Breast epithelium (tissue), 4 donors: Measurements from ENCODE around the gene ZBED4. TPM values are rescaled to one million over a fixed set of nuclear protein-coding genes. Genes with fewer than 3 reads are reported as not detected.

Experiments
- DNase-seq, 2 donors: peaks; one replicate each; pipeline ENCODE4 v3.0.0-alpha.2; 2019; ENCODE audit warnings: low spot score in 2 of 2
- H3K27ac ChIP-seq, 2 donors: fragments of 200-600 bp; sonication (generic) in 1 of 2; one replicate each; pipeline ENCODE4 v1.5.1; 2016 to 2019; ENCODE audit warnings: mild to moderate bottlenecking in 1 of 2
- H3K27me3 ChIP-seq, 2 donors: fragments of 200-600 bp; sonication (generic) in 1 of 2; one replicate each; pipeline versions ENCODE4 v1.5.1 to v1.6.0; 2017 to 2019; ENCODE audit warnings: control low read depth in 1 of 2, mild to moderate bottlenecking in 1 of 2
- H3K36me3 ChIP-seq: fragments of 200-600 bp; one replicate; pipeline ENCODE4 v1.5.1; 2019
- H3K4me1 ChIP-seq, 2 donors: fragments of 200-600 bp; sonication (generic); one replicate each; pipeline ENCODE4 v1.5.1; 2016 to 2019; ENCODE audit warnings: control low read depth in 1 of 2
- H3K4me3 ChIP-seq, 3 donors: fragments of 200-600 bp; sonication (generic); 1 replicate in 2 of 3; 2 replicates in 1 of 3; pipeline ENCODE4 v1.5.1; 2016 to 2019; ENCODE audit warnings: mild to moderate bottlenecking in 3 of 3, moderate library complexity in 2 of 3
- H3K9me3 ChIP-seq, 2 donors: fragments of 200-600 bp; sonication (generic) in 1 of 2; one replicate each; pipeline ENCODE4 v1.5.1; 2016 to 2019; ENCODE audit warnings: control low read depth in 1 of 2
- CTCF ChIP-seq, 3 donors: fragments of 450-650 bp; IDR thresholded peaks; one replicate each; pipeline ENCODE4 v1.5.1; 2016 to 2017; ENCODE audit warnings: antibody characterized with exemption in 3 of 3, mild to moderate bottlenecking in 3 of 3, moderate library complexity in 3 of 3
- POLR2A ChIP-seq: fragments of 450-650 bp; IDR thresholded peaks from one replicate; pipeline ENCODE4 v1.6.1; 2016; ENCODE audit warnings: antibody characterized with exemption, mild to moderate bottlenecking, moderate library complexity
- POLR2AphosphoS5 ChIP-seq, 3 donors: sonication (generic); formaldehyde crosslinking; IDR thresholded peaks; one replicate each; pipeline ENCODE4 v1.6.1; 2017; ENCODE audit warnings: antibody characterized with exemption in 3 of 3
- intact Hi-C: fragments of 100-400 bp; cut with DNase I; formaldehyde crosslinking; loops from one replicate; pipeline ENCODE4 v1.15.1; 2023; ENCODE audit warnings: low total_unique reads
- total RNA-seq, 3 donors: library from RNA; depleted of rRNA; stranded (reverse); fragments of >200 nt; gene quantifications; one replicate each; pipeline ENCODE4 v1.1.0, GENCODE V29; 2016

The ZBED4 gene
- total RNA-seq, 3 donors from 2014 or later: 7.5 to 11.3 (median 10.5) TPM

DNA sequence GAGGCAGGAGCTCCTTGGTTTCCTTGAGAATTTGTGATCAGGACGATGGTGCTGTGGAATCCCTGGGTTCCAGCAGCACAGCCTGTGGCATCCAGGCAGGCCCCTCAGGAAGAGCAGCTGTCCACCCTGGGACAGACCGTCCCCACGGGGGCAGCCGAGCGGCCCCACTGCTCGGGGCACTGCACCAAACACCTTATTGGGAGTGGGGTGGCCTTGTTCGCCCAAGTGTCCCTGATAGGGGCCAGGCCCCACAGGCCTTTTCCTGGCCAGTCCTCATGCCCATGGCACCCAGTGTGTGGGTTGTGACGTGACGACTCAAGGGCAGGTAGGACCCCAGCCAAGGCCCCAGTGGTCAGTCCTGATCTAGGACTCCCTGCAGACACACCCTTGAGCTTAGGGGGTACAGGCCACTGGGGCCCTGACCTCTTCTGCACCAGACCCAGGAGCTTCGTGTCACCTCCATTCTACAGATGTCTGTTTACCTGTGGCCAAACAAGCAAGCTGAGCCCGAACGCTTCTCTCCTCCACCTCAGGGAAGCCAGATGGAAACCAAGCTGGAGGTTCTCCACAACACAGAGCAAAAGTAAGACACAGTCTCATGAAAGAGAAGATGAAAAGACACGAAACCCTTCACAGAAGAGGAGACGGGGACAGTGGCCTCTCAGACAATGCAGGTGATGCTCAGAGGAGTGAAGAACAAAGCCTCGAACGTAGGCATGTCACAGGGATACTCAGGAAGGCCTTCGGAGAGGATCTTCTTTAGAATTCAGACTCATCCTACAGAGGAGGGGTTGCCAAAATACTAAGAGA, 24.4 kb upstream of the ZBED4 start:
- no peak for DNase-seq
- intact Hi-C loops: no loop called here
- TF ChIP-seq POLR2AphosphoS5 (IDR thresholded peaks at IDR 0.05): no peak

GRCh38 chr22:49833340-49834007, 20.2 kb upstream of the ZBED4 start:
- DNase-seq: peak in 1 of 2 donors; percentile 80
- Histone ChIP-seq H3K4me3 (no peak overlapping the region), H3K36me3 (no peaks in the 10 kb centered on the region), H3K27ac (peak overlapping the region; percentile 65 to 76), H3K27me3 (no peaks in the 10 kb centered on the region), H3K9me3 (peaks cover 0 to 4% of the 10 kb centered on the region in 2 donors), H3K4me1 (no peaks in the 10 kb centered on the region)
- intact Hi-C loops: no loop called here
- TF ChIP-seq POLR2A (no peak), POLR2AphosphoS5 (IDR thresholded peaks at IDR 0.05) (peak in 1 of 3 donors; percentile 65), CTCF (IDR thresholded peaks at IDR 0.05) (no peak)

More for the DNA sequence above, 24.4 kb upstream of the ZBED4 start:
- Histone ChIP-seq H3K27ac (no peak overlapping the region), H3K27me3 (no peaks in the 10 kb centered on the region), H3K4me1 (peaks cover 10 to 20% of the 10 kb centered on the region in 2 donors), H3K9me3 (peaks cover 0 to 4% of the 10 kb centered on the region in 2 donors), H3K36me3 (no peaks in the 10 kb centered on the region), H3K4me3 (no peak overlapping the region)

GRCh38 chr22:49838771-49839717, 14.6 kb upstream of the ZBED4 start:
- DNase-seq: no peak
- H3K36me3 ChIP-seq: no peaks in the 10 kb centered on the region
- intact Hi-C loops: no loop called here
- H3K9me3 ChIP-seq: no peaks in the 10 kb centered on the region
- no peaks in the 10 kb centered on the region for H3K4me1 ChIP-seq
- no peak overlapping the region for H3K4me3 ChIP-seq
- no peaks in the 10 kb centered on the region for H3K27me3 ChIP-seq
- TF ChIP-seq CTCF (IDR thresholded peaks at IDR 0.05) (no peak), POLR2AphosphoS5 (IDR thresholded peaks at IDR 0.05) (no peak), POLR2A (no peak)
- no peak overlapping the region for H3K27ac ChIP-seq

DNA sequence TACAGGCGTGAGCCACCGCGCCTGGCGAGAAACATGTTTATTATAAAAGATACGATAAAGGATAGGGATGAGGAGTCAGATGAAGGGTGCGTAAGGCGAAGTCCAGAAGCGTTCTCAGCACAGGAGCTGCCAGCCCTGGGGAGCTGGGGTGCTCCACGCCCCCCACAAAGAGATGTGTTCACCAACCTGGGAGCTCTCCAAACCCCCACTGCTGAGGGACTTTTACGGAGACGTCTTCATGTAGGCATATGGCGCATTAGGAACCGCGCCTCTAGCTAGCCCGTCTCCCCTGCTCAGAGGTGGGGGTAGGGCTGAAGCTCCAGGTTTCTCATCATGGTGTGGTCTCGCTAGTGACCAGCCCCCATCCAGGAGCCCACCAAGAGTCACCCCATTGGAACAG, 8.4 kb upstream of the ZBED4 start:
- peaks cover 6 to 26% of the 10 kb centered on the region in 2 donors for H3K27me3 ChIP-seq
- no peak for DNase-seq
- H3K4me1 ChIP-seq: peaks cover 10 to 11% of the 10 kb centered on the region in 2 donors
- no peak for TF ChIP-seq POLR2AphosphoS5 (IDR thresholded peaks at IDR 0.05)
- no peak for TF ChIP-seq POLR2A
- TF ChIP-seq CTCF (IDR thresholded peaks at IDR 0.05): no peak
- H3K4me3 ChIP-seq: no peak overlapping the region
- intact Hi-C loops: no loop called here
- no peaks in the 10 kb centered on the region for H3K9me3 ChIP-seq
- no peak overlapping the region for H3K27ac ChIP-seq
- no peaks in the 10 kb centered on the region for H3K36me3 ChIP-seq

DNA sequence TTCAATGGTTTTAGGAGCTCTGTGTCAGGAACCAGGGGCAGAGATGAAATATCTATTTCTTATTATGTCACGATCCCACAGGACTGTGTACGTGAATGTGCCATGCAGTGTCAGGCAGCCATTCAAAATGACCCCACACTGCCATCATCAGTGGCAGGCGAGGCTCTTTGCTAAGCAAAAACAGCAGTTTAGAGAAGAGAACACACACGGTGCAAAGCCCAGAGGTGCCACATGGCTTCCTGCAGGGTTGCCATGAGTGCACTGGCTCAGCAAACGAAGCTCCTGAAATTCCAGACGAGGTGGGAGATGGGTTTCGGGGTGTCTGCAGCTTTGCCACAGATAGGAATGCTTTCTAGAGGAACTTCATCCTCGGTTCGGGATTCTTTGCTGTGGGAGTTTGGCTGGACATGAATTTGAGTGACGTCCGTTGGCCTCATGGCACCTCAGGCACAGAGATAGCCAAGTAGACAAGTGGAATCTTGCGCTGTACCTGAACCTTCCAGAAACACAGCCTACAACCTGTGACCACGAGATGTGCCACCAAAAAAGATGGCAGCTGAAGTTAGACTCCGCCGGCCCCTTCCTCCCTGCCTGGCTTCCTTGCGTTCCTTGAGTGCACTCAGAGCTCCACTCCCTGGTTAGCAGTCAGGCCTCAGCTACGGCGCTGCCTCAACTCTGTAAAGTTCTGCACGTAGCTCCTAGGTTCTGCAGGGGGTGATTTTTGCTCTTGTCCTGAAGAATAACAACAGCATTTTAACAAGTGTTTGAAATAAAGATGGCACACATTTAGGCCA, 7.8 kb upstream of the ZBED4 start:
- DNase-seq: peak in 1 of 2 donors; percentile 44
- Histone ChIP-seq H3K27me3 (peaks cover 6 to 27% of the 10 kb centered on the region in 2 donors), H3K4me3 (no peak overlapping the region), H3K4me1 (peaks cover 10 to 11% of the 10 kb centered on the region in 2 donors), H3K9me3 (no peaks in the 10 kb centered on the region), H3K27ac (no peak overlapping the region), H3K36me3 (no peaks in the 10 kb centered on the region)
- intact Hi-C loops: no loop called here
- TF ChIP-seq CTCF (IDR thresholded peaks at IDR 0.05): no peak
- TF ChIP-seq POLR2AphosphoS5 (IDR thresholded peaks at IDR 0.05): no peak
- no peak for TF ChIP-seq POLR2A
